Peyer's patch (tissue), 4 donors: ENCODE results near the gene CEP164.

Experiments used
- POLR2A ChIP-seq, 2 donors: fragments of 450-650 bp; IDR thresholded peaks; one replicate each; pipeline ENCODE4 v1.5.1; 2017; ENCODE audit warnings: antibody characterized with exemption in 2 of 2, mild to moderate bottlenecking in 2 of 2, moderate library complexity in 2 of 2
- TF ChIP-seq, protein P1 (sequence below), 6 experiments: fragments of 450-650 bp in 4 of 6; fragments of 200-600 bp in 2 of 6; sonication (generic) in 1 of 6; IDR thresholded peaks; one replicate each; pipeline ENCODE4 v1.5.1; 2017 to 2019; ENCODE audit warnings: antibody characterized with exemption in 6 of 6, mild to moderate bottlenecking in 3 of 6, moderate library complexity in 1 of 6

- TF ChIP-seq, protein P1, sequence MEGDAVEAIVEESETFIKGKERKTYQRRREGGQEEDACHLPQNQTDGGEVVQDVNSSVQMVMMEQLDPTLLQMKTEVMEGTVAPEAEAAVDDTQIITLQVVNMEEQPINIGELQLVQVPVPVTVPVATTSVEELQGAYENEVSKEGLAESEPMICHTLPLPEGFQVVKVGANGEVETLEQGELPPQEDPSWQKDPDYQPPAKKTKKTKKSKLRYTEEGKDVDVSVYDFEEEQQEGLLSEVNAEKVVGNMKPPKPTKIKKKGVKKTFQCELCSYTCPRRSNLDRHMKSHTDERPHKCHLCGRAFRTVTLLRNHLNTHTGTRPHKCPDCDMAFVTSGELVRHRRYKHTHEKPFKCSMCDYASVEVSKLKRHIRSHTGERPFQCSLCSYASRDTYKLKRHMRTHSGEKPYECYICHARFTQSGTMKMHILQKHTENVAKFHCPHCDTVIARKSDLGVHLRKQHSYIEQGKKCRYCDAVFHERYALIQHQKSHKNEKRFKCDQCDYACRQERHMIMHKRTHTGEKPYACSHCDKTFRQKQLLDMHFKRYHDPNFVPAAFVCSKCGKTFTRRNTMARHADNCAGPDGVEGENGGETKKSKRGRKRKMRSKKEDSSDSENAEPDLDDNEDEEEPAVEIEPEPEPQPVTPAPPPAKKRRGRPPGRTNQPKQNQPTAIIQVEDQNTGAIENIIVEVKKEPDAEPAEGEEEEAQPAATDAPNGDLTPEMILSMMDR (IDR thresholded peaks at IDR 0.05) = no peak
- no peak for TF ChIP-seq POLR2A (IDR thresholded peaks at IDR 0.05)
Measured at GRCh38 chr11:117335399-117335798, 7.7 kb downstream of the CEP164 start.
